ENCODE measurements around the gene RNF214.
"Not testable (repeated sequence)": the region's sequence is repeated elsewhere in the genome, so short reads cannot be mapped to it uniquely, and the experiment has no call there.

DNA sequence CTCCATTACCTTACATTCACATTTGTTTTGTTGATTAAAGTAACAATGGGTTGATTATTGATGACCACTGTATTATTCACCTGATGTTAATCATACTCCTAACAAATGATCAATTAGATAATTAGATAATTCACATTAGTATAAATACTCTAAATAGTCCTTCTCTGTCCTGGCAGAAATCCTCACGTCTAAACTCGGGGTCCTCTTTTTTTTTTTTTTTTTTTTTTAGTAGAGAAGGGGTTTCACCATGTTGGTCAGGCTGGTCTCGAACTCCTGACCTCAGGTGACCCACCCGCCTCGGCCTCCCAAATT, 94.7 kb downstream of the RNF214 start:
- TF ChIP-seq, protein P1, sequence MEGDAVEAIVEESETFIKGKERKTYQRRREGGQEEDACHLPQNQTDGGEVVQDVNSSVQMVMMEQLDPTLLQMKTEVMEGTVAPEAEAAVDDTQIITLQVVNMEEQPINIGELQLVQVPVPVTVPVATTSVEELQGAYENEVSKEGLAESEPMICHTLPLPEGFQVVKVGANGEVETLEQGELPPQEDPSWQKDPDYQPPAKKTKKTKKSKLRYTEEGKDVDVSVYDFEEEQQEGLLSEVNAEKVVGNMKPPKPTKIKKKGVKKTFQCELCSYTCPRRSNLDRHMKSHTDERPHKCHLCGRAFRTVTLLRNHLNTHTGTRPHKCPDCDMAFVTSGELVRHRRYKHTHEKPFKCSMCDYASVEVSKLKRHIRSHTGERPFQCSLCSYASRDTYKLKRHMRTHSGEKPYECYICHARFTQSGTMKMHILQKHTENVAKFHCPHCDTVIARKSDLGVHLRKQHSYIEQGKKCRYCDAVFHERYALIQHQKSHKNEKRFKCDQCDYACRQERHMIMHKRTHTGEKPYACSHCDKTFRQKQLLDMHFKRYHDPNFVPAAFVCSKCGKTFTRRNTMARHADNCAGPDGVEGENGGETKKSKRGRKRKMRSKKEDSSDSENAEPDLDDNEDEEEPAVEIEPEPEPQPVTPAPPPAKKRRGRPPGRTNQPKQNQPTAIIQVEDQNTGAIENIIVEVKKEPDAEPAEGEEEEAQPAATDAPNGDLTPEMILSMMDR (conservative IDR thresholded peaks at IDR 0.05; ENCODE audit: low read depth, low read length): not testable (repeated sequence)
- TF ChIP-seq EZH2 (IDR thresholded peaks at IDR 0.05; ENCODE audit: borderline replicate concordance, low read depth, low read length, poor library complexity, severe bottlenecking): not testable (repeated sequence)
